ENCODE measurements around the gene CFD. TPM values are rescaled to one million over a fixed set of nuclear protein-coding genes. Genes with fewer than 3 reads are reported as not detected.

CFD gene
- total RNA-seq, 1 donor from 2014 or later = 5.2 TPM

DNA sequence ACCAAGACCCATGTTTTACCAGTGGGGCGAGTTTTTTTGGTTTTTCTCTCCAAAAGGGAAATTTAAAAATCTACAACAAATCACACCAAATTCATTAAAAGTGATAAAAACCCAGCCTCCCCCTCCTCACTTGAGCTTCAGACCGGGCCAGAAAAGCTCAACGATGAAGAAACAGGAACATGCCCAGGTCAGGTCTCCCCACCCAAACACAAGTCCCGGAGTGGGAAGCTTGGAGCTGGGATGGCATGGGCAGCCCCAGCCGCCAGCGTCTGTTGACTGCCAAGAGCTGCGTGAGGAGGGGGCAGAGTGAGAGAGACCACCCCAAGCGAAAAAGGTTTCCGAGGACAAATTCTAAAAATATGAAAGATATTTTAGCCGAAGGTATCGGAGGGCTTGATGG lies 37.5 kb downstream of the CFD start:
- TF ChIP-seq, protein P1, sequence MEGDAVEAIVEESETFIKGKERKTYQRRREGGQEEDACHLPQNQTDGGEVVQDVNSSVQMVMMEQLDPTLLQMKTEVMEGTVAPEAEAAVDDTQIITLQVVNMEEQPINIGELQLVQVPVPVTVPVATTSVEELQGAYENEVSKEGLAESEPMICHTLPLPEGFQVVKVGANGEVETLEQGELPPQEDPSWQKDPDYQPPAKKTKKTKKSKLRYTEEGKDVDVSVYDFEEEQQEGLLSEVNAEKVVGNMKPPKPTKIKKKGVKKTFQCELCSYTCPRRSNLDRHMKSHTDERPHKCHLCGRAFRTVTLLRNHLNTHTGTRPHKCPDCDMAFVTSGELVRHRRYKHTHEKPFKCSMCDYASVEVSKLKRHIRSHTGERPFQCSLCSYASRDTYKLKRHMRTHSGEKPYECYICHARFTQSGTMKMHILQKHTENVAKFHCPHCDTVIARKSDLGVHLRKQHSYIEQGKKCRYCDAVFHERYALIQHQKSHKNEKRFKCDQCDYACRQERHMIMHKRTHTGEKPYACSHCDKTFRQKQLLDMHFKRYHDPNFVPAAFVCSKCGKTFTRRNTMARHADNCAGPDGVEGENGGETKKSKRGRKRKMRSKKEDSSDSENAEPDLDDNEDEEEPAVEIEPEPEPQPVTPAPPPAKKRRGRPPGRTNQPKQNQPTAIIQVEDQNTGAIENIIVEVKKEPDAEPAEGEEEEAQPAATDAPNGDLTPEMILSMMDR (conservative IDR thresholded peaks at IDR 0.05; ENCODE audit: low read depth, low read length) = no peak
- no peak for DNase-seq (ENCODE audit: low read depth)
- H3K4me3 ChIP-seq (ENCODE audit: low read depth, low read length) = no peak overlapping the region

- TF ChIP-seq, protein P1 (conservative IDR thresholded peaks at IDR 0.05; ENCODE audit: low read depth, low read length) = peak; percentile 25
- DNase-seq (ENCODE audit: low read depth) = no peak
- H3K4me3 ChIP-seq (ENCODE audit: low read depth, low read length) = no peak overlapping the region
Observed at GRCh38 chr19:897442-898039, 38.1 kb downstream of the CFD start.

GRCh38 chr19:898663-899062 lies 39.2 kb downstream of the CFD start:
- no peak for DNase-seq (ENCODE audit: low read depth)
- TF ChIP-seq, protein P1 (conservative IDR thresholded peaks at IDR 0.05; ENCODE audit: low read depth, low read length) = no peak
- no peak overlapping the region for H3K4me3 ChIP-seq (ENCODE audit: low read depth, low read length)

DNA sequence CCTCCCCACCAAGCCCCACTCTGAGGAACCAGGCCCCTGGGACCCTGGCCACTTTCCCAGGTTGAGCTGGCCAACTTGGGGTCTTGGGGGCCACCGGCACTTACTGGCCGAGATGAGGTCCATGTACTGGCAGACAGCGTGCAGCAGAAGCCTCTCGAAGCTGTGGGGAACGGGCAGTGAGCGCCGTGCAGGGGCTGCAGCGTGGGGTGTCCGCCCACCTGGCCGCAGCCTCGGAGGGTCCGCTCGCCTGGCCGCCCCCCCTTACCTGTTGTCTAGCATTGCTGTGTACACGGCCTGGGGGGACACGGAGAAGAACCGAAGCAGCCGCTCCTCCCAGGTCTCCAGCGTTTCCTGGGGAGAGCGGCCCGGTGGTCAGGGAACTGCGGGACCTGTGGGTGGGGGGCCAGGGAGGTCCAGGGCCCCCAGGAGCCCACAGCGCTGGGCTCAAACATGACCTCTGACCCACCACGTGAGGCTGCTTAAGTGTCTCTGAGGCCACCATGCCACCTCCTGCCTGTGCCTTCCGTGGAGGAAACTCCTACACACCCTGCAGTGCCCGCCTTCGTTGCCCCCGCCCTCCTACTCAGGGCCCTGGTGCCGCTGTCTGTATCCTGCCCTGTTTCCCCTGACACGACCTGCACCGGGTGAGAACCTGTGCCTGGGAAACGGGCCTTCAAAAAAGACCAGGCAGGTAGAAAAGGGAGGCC lies 40.0 kb downstream of the CFD start:
- TF ChIP-seq, protein P1 (conservative IDR thresholded peaks at IDR 0.05; ENCODE audit: low read depth, low read length) = no peak
- no peak for DNase-seq (ENCODE audit: low read depth)
- no peak overlapping the region for H3K4me3 ChIP-seq (ENCODE audit: low read depth, low read length)

GRCh38 chr19:900043-900301 lies 40.5 kb downstream of the CFD start:
- TF ChIP-seq, protein P1 (conservative IDR thresholded peaks at IDR 0.05; ENCODE audit: low read depth, low read length) = no peak
- DNase-seq (ENCODE audit: low read depth) = no peak
- H3K4me3 ChIP-seq (ENCODE audit: low read depth, low read length) = no peak overlapping the region

GRCh38 chr19:900302-901111 lies 41.0 kb downstream of the CFD start:
- no peak overlapping the region for H3K4me3 ChIP-seq (ENCODE audit: low read depth, low read length)
- TF ChIP-seq, protein P1 (conservative IDR thresholded peaks at IDR 0.05; ENCODE audit: low read depth, low read length) = no peak
- no peak for DNase-seq (ENCODE audit: low read depth)
